Activated CD8-positive, alpha-beta memory T cell treated with anti-CD3 and anti-CD28 coated beads, Interleukin-2, amount 10 ng/mL, durations not matched to agents 7 days and 5 days (primary cell): ENCODE results near the gene NSD1. TPM values are rescaled to one million over a fixed set of nuclear protein-coding genes. Genes with fewer than 3 reads are reported as not detected.

ENCODE experiments used
- ATAC-seq: fragments of 150-1000 bp; cut with Tn5 transposase; one replicate; pipeline ENCODE4 v1.10.0; 2021; ENCODE audit warnings: moderate library complexity
- CTCF ChIA-PET: fragments of 350-600 bp; sonication (Branson Sonifier 250); formaldehyde crosslinking; loops from one replicate; lab custom pipeline; 2021; ENCODE audit warnings: antibody characterized with exemption; lab: Charles Lee
- DNase-seq: peaks from one replicate; pipeline ENCODE4 v3.0.0-alpha.2; 2020
- H3K27ac Mint-ChIP-seq: one replicate; pipeline ENCODE4 v1.8.0; 2021; ENCODE audit warnings: mild to moderate bottlenecking, mixed read lengths
- H3K27me3 Mint-ChIP-seq: one replicate; pipeline ENCODE4 v1.8.0; 2021; ENCODE audit warnings: mixed read lengths
- H3K36me3 Mint-ChIP-seq: one replicate; pipeline ENCODE4 v1.8.0; 2021; ENCODE audit warnings: mild to moderate bottlenecking, mixed read lengths
- H3K4me1 Mint-ChIP-seq: one replicate; pipeline ENCODE4 v1.8.0; 2021; ENCODE audit warnings: mixed read lengths
- H3K4me3 Mint-ChIP-seq: one replicate; pipeline ENCODE4 v1.8.0; 2021; ENCODE audit warnings: mild to moderate bottlenecking, moderate library complexity, mixed read lengths
- H3K9me3 Mint-ChIP-seq: one replicate; pipeline ENCODE4 v1.8.0; 2022; ENCODE audit warnings: low read depth, mixed read lengths
- total RNA-seq, 2 experiments: library from RNA; stranded (reverse); gene quantifications; one replicate each; pipeline ENCODE4 v1.2.3, GENCODE V29; 2021

NSD1 gene
- total RNA-seq, 2 experiments from 2014 or later: 94.6 to 114 TPM

DNA sequence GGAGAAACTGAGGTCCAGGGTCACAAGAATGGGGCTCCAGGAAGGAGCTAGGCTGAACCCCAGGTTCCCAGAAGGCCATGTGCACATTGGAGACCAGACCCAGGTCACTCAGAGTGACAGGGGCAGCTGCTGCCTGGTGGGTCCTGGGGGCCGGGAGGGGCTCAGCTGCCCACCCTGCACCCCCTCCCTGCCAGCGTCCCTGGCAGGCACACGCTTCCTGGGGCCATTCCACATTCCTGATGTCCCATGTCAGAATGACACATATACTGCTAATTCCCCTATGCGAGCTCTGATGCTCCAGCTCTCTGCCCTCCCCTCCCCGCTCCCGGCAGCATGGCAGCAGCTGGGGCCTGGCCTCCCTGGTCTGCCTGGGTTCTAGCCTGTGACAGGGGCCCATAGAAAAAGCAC lies 32.9 kb upstream of the NSD1 start:
- Mint-ChIP-seq H3K9me3 (no peaks in the 10 kb centered on the region), H3K36me3 (no peaks in the 10 kb centered on the region), H3K4me3 (no peak overlapping the region), H3K27me3 (peaks cover 8% of the 10 kb centered on the region), H3K4me1 (no peaks in the 10 kb centered on the region), H3K27ac (no peak overlapping the region)
- ATAC-seq: no peak
- no peak for DNase-seq
- CTCF ChIA-PET: interaction anchor here (1.7 kb wide), 1 partner anchor 13 kb away, joined by 4 read pairs; no protein-coding TSS in a partner anchor

DNA sequence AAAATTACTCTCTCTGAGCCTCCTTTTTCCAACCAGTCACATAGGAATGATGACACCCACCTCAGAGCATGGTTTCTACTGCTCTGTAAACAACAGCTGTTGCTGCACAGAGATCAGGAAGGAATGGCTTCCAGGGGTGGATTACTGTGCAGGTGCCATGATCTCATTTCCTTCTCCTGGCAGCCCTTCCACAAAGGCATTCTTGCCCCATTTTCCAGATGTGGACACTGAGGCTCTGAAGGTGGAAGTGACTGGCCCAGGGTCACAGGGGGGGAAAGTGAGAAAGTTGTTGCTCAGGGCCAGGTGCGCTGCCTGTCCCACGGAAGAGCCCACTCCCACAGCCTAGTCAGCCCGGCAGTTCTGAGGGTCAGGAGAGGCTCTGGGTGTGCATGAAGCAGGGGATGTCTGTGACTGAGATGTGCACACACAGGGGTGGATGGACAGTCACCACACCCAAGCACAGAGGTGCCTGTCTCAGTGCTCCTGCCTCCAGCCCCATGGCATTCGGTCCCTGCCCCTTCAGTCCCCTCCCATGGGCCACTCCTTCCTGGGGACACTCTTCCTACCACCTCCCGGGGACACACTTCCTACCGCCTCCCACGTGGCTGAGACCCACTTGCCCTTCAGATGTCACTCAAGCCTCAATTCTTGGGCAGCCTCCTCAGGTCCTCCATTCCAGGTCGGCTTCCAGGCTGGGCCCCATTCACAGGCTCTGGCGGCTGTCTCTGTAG lies 29.9 kb upstream of the NSD1 start:
- H3K4me3 Mint-ChIP-seq: no peak overlapping the region
- CTCF ChIA-PET: interaction anchor here (1.5 to 1.9 kb wide), 2 partner anchors 10 to 33 kb away, joined by 6 to 12 read pairs; no protein-coding TSS in a partner anchor

DNA sequence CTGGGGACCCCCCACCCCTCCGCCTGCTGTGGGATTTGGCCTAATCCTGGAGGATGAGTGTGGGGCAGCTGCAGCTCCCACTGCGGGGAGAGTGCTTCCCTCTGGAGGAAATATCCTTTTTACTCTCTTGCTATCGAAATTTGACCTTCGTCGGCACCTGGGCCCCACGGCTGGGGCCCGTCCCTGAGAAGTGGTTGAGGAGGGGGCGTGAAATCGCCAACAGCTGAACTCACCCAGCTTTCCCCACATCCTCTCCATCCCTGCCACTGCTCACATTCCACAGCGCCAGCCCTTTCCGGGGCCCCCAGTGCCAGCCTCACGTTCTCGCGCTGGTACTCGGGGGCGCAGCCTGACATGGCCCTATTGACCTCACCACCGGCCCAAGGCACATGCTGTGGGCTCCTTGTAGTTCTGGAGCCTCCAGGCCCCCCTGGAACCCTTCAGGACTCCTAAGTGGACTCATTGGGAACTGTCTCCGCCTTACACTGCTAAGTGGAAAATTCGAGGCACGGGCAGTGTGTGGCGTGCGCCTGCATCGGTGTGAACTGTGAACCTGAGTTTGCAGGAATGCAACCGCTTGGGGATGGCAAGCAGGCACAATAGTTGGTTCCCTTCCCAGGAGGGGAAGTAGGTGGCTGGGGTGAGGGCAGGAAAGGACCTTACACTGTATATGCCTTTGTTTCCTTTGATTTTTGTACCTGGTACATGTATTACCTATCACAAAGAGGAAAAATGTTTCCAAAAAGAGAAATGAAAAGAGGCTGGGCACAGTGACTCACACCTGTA lies 27.7 kb upstream of the NSD1 start:
- Mint-ChIP-seq H3K4me3 (no peak overlapping the region), H3K9me3 (no peaks in the 10 kb centered on the region), H3K4me1 (no peaks in the 10 kb centered on the region), H3K27ac (no peak overlapping the region), H3K36me3 (no peaks in the 10 kb centered on the region), H3K27me3 (peaks cover 3% of the 10 kb centered on the region)
- no peak for ATAC-seq
- no peak for DNase-seq
- CTCF ChIA-PET: interaction anchor here (1.9 kb wide), 1 partner anchor 8 kb away, joined by 12 read pairs; no protein-coding TSS in a partner anchor

More for the DNA sequence above, 29.9 kb upstream of the NSD1 start:
- ATAC-seq (no peak), DNase-seq (no peak)
- no peak overlapping the region for H3K27ac Mint-ChIP-seq
- no peaks in the 10 kb centered on the region for H3K36me3 Mint-ChIP-seq
- no peaks in the 10 kb centered on the region for H3K4me1 Mint-ChIP-seq
- peaks cover 8% of the 10 kb centered on the region for H3K27me3 Mint-ChIP-seq
- no peaks in the 10 kb centered on the region for H3K9me3 Mint-ChIP-seq

DNA sequence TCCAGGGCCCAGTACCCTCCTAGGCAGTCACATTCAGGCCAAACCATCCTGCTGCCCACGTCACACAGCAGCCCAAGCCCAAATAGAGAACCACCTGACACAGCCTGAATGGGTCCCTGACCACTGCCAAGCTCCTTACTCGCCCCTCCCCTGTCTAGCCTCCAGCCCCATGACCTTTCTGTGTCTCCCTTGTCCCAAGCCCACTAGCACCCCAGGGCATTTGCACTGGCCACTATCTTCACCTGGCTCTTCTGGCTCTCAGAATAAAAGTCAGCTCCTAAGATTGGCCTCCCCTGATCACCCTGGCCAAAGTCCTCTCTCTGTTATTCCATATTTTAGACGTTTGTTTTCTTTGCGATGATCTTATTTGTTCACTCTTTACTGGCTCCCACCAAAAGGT lies 26.4 kb upstream of the NSD1 start:
- no peak for ATAC-seq
- peaks cover 3% of the 10 kb centered on the region for H3K27me3 Mint-ChIP-seq
- H3K36me3 Mint-ChIP-seq: no peaks in the 10 kb centered on the region
- H3K4me3 Mint-ChIP-seq: no peak overlapping the region
- H3K4me1 Mint-ChIP-seq: peaks cover 3% of the 10 kb centered on the region
- no peak overlapping the region for H3K27ac Mint-ChIP-seq
- DNase-seq: no peak
- no peaks in the 10 kb centered on the region for H3K9me3 Mint-ChIP-seq
- CTCF ChIA-PET: interaction anchor here (0.8 to 1.4 kb wide), 4 partner anchors 22 to 447 kb away, joined by 3 to 5 read pairs (median 4); no protein-coding TSS in a partner anchor

DNA sequence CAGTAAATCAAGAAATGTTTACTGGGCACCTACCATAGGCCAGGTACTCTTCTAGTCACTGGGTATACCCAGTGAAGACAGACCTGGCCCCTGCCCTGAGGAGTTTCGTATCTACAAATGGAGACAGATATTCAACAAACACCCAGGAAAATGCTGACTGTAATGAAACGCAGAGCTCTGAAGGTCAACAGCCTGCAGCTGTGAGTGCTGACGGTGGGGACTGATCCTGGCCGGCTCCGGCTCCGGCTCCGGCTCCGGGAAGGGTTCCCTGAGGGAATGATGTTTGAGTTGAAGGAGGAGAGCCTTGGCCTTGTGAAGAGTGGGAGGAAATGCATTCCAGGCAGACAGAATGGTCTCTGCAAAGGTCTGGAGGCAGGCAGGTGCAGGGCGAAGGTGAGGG lies 23.8 kb upstream of the NSD1 start:
- no peaks in the 10 kb centered on the region for H3K27me3 Mint-ChIP-seq

DNA sequence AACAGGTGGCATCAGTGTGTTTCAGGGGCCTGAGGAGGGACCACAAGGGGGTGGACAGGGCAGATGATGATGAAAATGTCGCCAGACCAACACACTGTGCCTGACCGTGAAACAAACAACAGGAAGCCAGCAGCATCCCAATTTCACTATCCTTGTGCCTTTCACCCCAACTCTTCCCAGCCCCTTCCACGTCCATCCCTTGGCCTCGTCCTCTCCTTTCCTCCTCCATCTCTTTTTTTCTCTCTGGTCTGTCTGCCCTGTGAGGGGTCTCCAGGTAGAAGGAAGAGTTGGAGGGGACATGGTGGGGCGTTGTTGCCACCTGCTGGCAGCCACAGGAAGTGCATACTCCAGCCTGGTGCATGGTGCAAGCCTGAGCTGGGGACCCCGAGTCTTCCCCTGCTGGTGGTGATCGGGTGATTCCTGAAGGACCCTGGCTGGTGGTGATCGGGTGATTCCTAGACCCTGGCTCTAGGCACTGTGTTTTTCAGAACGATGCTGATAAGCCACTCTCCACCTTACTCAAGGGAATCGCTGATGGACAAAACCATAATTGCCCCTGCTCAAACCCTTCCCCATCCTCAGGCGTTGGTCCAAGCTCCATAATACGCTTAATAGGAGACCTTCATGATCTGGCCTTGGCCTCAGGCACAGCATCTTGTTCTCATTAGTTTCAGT lies 21.7 kb upstream of the NSD1 start:
- Mint-ChIP-seq H3K27me3 (no peaks in the 10 kb centered on the region), H3K9me3 (no peaks in the 10 kb centered on the region), H3K36me3 (no peaks in the 10 kb centered on the region), H3K27ac (no peak overlapping the region), H3K4me1 (peaks cover 24% of the 10 kb centered on the region), H3K4me3 (peak overlapping the region; percentile 17)
- CTCF ChIA-PET: interaction anchor here (0.6 to 7.0 kb wide), 35 partner anchors 9 to 453 kb away, joined by 3 to 93 read pairs (median 4); partner anchors contain the start of genes FGFR4 and MXD3
- ATAC-seq (peak; percentile 41), DNase-seq (peak; percentile 73)

More for the DNA sequence above, 23.8 kb upstream of the NSD1 start:
- DNase-seq (no peak), ATAC-seq (no peak)
- Mint-ChIP-seq H3K4me3 (no peak overlapping the region), H3K27ac (no peak overlapping the region), H3K36me3 (no peaks in the 10 kb centered on the region), H3K9me3 (no peaks in the 10 kb centered on the region), H3K4me1 (peaks cover 14% of the 10 kb centered on the region)
- CTCF ChIA-PET: interaction anchor here (1.4 to 7.0 kb wide), 5 partner anchors 17 to 451 kb away, joined by 3 to 93 read pairs (median 52); partner anchors contain the start of gene FGFR4

DNA sequence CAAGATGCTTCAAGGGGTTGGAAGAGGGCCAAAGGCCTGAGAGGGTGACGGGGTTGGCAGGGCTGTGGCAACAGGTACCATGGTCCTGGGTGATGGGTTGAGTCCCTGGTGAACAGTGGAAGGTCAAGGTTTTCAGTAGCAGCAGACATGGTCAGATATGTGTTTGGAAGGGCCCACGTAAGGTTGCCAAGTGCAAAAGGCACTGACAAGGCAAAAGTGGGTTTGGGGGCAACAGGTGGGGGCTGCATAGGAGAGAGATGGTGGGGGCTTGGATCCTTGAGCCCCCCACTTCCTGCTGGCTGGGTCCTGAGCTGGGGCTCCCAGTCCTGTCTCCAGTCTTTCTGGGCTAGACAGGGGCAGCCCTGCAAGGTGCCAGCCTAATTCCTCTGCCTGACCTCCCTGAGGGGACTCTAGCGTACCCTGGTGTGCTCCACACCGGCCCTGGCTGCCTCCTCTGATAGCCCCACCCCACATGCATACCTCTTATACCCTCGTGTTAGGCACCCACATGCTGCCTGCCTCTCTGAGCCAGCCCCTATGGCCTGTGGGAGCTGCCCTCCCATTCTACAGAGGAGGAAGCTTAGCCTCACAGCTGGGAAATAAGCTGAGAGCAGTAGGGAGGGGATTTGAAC lies 20.9 kb upstream of the NSD1 start:
- ATAC-seq (no peak), DNase-seq (no peak)
- no peaks in the 10 kb centered on the region for H3K36me3 Mint-ChIP-seq
- CTCF ChIA-PET: interaction anchor here (0.6 to 7.0 kb wide), 56 partner anchors 8 to 454 kb away, joined by 3 to 93 read pairs (median 5); partner anchors contain the start of genes FGFR4, LMAN2, MXD3 and NSD1
- no peaks in the 10 kb centered on the region for H3K27me3 Mint-ChIP-seq
- no peak overlapping the region for H3K27ac Mint-ChIP-seq
- H3K4me3 Mint-ChIP-seq: no peak overlapping the region
- no peaks in the 10 kb centered on the region for H3K9me3 Mint-ChIP-seq
- H3K4me1 Mint-ChIP-seq: peaks cover 30% of the 10 kb centered on the region

DNA sequence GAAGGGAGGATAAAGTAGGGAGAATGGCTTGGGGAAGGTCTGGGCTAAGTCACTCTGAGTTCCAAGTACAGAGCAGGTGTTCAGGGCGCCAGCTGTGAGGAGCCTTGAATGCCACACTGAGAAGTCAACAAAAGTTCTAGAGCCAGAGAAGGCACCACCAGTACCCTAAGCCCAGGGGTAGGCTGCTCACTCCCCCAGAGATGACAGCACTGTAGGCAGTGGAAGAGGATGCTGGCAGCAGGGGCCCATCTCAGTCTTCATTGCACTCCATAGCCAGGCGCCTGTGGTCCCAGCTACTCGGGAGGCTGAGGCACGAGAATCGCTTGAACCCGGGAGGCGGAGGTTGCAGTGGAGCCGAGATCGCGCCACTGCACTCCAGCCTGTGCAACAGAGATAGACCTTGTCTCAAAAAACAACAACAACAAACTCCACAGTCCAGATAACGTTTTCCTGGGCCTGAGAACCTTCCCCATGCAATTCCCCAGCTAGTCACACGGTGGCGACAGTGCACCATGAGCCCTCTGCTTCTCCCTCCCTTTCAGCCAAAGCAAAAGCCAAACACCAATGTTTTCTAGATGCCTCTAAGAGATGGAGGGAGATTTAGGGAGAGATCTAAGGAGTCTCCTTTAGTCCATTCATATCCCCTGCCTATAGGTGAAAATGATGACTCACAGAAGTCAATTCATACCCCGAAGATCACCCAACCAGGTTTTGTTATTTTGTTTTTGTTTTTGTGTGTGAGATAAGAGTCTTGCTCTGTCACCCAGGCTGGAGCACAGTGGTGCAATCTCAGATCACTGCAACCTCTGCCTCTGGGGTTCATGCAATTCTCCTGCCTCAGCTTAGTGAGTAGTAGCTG lies 19.8 kb upstream of the NSD1 start:
- H3K4me1 Mint-ChIP-seq: peaks cover 30% of the 10 kb centered on the region
- CTCF ChIA-PET: interaction anchor here (0.6 to 7.0 kb wide), 54 partner anchors 9 to 455 kb away, joined by 3 to 93 read pairs (median 4); partner anchors contain the start of genes FGFR4, HK3, LMAN2 and MXD3
- ATAC-seq (peak; percentile 60), DNase-seq (peak; percentile 86)
- no peaks in the 10 kb centered on the region for H3K36me3 Mint-ChIP-seq
- peak overlapping the region; percentile 60 for H3K27ac Mint-ChIP-seq
- no peaks in the 10 kb centered on the region for H3K27me3 Mint-ChIP-seq
- H3K9me3 Mint-ChIP-seq: no peaks in the 10 kb centered on the region
- H3K4me3 Mint-ChIP-seq: no peak overlapping the region

DNA sequence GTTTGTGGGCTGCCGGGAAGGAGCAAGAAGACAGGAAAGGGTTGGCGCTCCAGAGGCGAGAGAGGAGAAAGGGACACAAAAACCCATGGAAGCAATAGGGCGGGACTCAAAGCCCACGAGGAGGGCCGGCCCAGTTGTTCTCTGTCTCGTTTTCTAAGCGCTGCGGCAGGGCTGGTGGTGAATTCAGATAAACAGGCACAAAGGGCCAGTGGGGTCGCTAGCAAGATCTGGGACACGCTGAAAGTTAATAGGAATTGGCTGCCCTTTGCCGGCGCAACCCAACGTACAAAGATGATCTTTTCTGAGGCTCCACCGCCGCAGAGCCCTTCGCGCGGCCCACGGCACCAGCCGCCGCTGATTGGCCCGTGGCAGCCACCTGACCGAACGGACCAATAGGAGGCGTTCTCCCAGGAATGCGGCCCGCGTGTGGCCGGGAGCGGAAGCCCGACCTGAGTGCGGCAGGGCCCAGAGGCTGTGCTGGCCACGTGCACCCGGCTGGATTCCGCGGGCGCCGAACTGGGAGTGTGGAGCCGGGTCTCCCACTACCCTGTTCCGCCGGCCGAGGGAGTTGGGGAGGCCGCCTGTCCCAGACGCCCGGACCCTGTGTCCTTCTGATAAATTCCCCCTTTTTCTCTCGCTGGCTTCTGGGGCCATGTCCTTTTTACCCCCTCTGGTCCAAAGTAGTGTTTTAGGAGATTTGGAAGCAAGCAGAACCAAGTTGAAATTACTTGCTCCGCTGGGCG lies 16.8 kb upstream of the NSD1 start:
- DNase-seq: peak; percentile 91
- Mint-ChIP-seq H3K36me3 (no peaks in the 10 kb centered on the region), H3K4me1 (peaks cover 27% of the 10 kb centered on the region), H3K9me3 (no peaks in the 10 kb centered on the region), H3K27ac (peak overlapping the region; percentile 85), H3K27me3 (no peaks in the 10 kb centered on the region), H3K4me3 (peak overlapping the region; percentile 25)
- peak; percentile 99 for ATAC-seq
- CTCF ChIA-PET: interaction anchor here (0.7 to 1.3 kb wide), 3 partner anchors 12 to 15 kb away, joined by 3 read pairs; no protein-coding TSS in a partner anchor

DNA sequence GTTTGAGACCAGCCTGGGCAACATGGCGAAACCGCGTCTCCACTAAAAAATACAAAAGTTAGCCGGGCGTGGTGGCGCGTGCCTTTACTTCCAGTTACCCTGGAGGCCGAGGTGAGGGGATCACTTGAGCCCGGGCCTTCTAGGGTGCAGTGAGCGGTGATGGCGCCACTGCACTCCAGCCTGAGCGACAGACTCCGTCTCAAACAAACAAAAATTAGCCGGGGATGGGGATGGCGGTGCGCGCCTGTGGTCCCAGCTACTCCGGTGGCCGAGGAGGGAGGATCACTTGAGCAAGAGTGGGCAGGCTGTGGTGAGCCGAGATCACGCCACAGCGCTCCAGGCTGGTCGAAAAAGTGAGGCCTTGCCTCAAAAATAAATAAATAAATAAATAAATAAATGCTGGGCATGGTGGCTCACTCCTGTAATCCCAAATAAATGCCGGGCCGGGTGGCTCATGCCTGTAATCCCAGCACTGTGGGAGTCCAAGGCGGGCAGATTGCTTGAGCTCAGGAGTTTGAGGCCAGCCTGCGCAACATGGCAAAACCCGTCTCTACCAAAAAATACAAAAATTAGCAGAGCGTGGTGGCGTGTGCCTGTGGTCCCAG lies 16.0 kb upstream of the NSD1 start:
- ATAC-seq: no peak
- Mint-ChIP-seq H3K36me3 (no peaks in the 10 kb centered on the region), H3K4me1 (peaks cover 27% of the 10 kb centered on the region), H3K27ac (no peak overlapping the region), H3K27me3 (no peaks in the 10 kb centered on the region), H3K4me3 (no peak overlapping the region), H3K9me3 (no peaks in the 10 kb centered on the region)
- DNase-seq: no peak
- CTCF ChIA-PET: interaction anchor here (0.7 to 1.6 kb wide), 6 partner anchors 11 to 457 kb away, joined by 3 to 10 read pairs (median 4); no protein-coding TSS in a partner anchor

DNA sequence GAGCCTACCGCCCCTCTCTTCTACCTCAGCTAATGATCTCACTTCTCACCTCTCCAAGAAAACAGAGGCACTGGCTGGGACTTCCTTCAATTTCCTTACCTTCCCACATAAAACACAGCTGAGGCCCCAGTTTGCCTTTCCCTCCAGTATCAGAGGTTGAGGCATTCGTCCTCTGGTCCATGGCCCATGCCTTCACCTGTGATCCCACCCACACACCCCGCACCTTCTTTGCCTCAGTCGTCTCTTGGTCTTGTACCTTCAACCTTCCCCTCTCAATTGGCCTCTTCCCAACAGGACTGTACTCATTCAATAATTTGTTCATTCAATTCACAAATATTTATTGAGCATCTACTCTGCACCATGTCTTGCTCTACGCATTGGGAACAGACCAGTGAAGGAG lies 11.0 kb upstream of the NSD1 start:
- Mint-ChIP-seq H3K27ac (no peak overlapping the region), H3K9me3 (no peaks in the 10 kb centered on the region), H3K4me1 (no peaks in the 10 kb centered on the region), H3K4me3 (no peak overlapping the region), H3K36me3 (no peaks in the 10 kb centered on the region), H3K27me3 (no peaks in the 10 kb centered on the region)
- no peak for ATAC-seq
- DNase-seq: no peak
- CTCF ChIA-PET: interaction anchor here (1.3 kb wide), 1 partner anchor 10 kb away, joined by 5 read pairs; no protein-coding TSS in a partner anchor
